ENCODE results near the gene HPD.
"Not testable (repeated sequence)": the region's sequence is repeated elsewhere in the genome, so short reads cannot be mapped to it uniquely, and the experiment has no call there.

Gene HPD

DNA sequence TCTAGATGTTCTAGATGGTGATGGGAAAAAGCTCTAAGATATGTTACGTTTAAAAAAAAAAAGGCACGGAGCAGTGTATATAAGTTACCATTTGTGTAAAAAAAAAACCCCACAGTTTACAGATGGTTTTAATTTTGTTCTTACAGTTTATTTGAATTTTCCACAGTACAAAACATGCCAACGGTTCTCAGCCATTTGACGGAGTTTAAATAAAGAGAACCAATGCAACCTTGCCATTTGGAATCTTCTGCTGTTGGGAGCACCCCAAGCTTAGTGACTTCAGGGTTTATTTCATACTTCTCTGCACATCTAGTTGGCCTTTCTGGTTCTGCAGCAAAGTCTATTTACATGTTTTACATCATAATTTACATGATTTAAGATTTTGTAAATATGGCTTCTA lies 7.7 kb upstream of the HPD start:
- no peak for DNase-seq (ENCODE audit: low spot score)

DNA sequence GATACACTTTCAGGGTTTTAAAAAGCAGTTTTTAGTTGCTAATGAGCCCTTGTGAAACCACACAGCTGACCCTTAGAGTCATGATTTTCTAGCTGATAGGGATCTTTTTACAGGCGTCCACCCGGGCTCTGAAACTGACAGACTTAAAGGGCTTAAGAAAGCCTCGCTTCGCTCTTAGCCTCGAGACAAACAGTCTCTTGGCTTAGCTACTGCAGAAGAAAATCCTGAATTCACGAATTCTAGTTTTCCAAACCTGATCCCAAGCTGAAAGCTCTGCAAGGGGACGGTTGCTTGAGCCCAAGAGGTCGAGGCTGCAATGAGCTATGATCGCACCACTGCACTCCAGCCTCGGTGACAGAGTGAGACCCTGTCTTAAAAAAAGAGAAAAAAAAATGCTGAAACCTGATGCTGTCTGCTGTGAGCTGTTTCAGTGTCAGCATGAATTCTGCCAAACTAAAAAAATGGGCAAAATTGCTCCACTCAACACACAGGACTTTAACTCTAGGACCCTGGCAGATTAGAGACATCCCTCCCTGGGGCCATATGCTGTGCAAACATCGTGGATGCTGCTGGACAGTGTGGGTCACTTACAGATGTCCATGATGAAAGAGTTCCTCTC lies 3.1 kb upstream of the HPD start:
- DNase-seq (ENCODE audit: low spot score), result no peak

DNA sequence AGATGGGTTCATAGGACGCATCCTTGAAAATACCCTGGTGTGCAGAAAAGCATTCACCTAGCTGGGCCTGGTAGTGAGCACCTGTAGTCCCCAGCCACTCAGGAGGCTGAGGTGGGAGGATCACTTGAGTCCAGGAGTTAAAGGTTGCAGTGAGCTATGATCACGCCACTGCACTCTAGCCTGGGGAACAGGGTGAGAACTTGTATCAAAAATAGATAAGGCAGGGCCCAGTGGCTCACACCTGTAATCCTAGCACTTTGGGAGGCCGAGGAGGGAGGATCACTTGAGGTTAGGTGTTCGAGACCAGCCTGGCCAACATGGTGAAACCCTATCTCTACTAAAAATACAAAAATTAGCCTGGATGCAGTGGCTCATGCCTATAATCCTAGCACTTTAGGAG lies 2.0 kb upstream of the HPD start:
- not testable (repeated sequence) for DNase-seq (ENCODE audit: low spot score)

- no peak for DNase-seq (ENCODE audit: low spot score)
These were observed 1.6 kb upstream of the HPD start for GRCh38 chr12:121860257-121860656.

DNA sequence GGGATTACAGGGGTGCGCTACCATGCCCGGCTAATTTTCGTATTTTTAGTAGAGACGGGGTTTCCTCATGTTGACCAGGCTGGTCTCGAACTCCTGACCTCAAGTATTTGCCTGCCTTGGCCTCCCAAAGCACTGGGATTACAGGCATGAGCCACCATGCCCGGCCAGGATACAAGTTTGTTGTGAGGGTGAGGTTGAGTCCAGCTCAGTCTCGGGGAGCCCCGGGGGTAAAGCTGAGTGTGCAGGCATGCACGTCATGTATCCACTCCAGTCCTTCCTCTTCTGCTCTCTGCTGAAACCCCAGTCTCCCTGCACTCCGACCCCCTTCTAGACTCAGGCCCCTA lies 369 bp downstream of the HPD start:
- no peak for DNase-seq (ENCODE audit: low spot score)

GRCh38 chr12:121857322-121858246 lies 1.1 kb downstream of the HPD start:
- peak; percentile 44 for DNase-seq (ENCODE audit: low spot score)

GRCh38 chr12:121852392-121852791 lies 6.3 kb downstream of the HPD start:
- DNase-seq (ENCODE audit: low spot score), result not testable (repeated sequence)

- DNase-seq (ENCODE audit: low spot score), result no peak
These were observed 9.0 kb downstream of the HPD start for GRCh38 chr12:121849665-121850064.

DNA sequence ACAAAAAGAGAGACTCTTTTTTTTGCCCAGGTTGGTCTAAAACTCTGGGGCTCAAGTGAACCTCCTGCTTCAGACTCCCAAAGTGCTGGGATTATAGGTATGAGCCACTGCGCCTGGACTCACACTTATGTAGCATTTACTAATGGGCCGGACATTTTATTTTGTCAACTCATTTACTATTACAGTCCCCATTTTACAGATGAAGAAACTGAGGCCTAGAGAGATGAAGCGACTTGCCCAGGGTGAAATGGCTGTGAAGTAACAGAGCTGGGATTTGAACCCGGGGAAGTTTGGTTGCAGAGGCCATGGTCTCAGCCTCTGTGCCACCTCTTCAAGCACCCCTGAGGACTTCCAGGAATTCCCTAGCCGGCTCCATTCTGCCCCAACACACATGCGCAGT lies 9.4 kb downstream of the HPD start:
- DNase-seq (ENCODE audit: low spot score), result no peak

DNA sequence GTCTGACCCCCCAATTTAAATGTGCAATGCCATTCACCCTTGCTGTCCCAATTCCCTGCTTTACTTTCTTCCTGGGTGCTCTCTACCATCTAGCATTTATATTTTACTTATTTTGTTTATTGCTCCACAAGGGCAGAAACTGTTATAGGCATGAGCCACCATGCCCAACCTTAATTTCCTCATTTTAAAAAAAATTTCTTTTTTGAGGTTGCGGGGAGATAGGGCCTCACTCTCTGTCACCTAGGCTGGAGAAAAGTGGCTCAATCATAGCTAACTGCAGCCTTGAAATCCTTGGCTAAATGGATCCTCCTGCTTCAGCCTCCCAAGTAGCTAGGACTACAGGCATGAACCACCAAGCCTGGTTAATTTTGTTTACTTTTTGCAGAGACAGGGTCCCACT lies 13.0 kb downstream of the HPD start:
- no peak for DNase-seq (ENCODE audit: low spot score)

DNA sequence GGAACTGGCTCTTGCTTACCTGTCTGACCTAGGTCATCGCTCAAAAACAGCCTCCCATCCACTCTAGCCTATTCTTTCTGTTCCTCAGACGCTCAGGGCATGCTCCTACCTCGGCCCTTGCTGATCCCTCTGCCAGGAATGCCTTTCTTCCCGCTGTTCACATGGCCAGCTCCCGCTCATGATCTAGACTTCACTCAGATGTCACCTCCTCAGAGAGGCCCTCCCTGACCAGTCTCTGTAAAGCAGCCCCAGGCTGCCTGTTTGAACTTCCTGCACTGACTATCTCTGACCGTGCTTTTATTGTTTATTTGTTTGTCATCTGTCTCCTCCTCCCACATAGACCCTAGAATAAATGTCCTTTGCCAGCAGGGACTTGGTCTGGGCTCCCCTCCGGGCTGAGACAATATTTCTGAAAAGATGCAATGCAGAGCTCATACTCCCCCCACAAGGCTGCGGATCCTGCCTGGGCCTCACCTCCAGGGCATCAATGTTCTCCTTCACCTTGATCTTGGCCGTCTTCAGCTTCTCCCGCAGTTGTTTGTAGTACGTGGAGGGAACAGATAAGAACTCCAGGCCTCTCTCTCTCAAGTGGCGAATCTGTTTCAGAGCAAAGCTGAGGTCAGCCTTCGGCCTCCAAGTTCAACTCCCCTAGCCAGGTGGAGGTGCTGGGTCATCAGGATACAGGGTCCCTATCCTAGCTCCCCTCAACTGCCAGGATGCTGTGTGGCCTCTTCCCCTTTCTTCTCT lies 15.2 kb downstream of the HPD start:
- DNase-seq (ENCODE audit: low spot score), result no peak

DNA sequence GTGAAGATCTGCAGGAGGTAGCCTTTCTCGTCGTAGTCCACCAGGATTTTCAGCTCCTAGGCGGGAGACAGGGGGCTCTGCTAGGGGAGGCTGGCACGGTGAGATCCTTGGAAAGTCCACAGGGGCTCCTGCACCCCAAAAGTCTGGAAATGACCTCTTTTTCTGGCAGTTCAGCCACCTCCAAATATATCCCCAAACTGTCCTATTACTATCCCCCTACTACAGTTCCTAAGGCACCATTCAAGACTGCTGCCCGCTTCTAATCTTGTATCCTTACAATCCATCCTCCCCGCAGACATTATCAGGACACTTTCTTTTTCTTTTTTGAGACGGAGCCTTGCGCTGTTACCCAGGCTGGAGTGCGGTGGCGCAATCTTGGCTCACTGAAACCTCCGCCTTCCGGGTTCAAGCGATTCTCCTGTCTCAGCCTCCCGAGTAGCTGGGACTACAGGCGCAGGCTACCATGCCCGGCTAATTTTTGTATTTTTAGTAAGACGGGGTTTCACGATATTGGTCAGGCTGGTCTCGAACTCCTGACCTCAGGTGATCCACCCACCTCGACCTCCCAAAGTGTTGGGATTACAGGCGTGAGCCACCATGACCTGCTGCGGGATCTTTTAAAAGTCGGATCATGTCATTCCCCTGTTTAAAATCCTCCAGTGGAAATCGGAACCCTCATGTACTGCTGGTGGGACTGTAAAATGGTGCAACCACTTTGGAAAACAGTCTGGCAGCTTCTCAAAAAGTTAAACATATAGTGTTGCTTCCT lies 18.5 kb downstream of the HPD start:
- no peak for DNase-seq (ENCODE audit: low spot score)

- DNase-seq (ENCODE audit: low spot score), result peak; percentile 99
These were observed 19.3 kb downstream of the HPD start for GRCh38 chr12:121839106-121839992.

GRCh38 chr12:121838126-121838525 lies 20.5 kb downstream of the HPD start:
- no peak for DNase-seq (ENCODE audit: low spot score)

DNA sequence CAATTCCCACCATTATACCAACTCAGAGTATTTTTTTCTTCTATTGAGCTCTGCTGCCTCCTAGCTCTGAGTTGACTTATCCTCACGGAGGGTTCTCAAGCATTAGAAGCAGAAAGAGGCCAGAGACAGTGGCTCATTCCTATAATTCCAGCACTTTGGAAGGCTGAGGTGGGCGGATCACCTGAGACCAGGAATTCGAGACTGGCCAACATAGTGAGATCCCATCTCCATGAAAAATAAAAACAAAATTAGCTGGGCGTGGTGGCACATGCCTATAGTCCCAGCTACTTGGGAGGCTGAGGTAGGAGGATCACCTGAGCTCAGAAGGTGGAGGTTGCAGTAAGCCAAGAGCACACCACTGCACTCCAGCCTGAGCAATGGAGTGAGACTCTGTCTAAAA lies 21.0 kb downstream of the HPD start:
- DNase-seq (ENCODE audit: low spot score), result no peak

- no peak for DNase-seq (ENCODE audit: low spot score)
These were observed 27.0 kb downstream of the HPD start for GRCh38 chr12:121831571-121832245.

DNA sequence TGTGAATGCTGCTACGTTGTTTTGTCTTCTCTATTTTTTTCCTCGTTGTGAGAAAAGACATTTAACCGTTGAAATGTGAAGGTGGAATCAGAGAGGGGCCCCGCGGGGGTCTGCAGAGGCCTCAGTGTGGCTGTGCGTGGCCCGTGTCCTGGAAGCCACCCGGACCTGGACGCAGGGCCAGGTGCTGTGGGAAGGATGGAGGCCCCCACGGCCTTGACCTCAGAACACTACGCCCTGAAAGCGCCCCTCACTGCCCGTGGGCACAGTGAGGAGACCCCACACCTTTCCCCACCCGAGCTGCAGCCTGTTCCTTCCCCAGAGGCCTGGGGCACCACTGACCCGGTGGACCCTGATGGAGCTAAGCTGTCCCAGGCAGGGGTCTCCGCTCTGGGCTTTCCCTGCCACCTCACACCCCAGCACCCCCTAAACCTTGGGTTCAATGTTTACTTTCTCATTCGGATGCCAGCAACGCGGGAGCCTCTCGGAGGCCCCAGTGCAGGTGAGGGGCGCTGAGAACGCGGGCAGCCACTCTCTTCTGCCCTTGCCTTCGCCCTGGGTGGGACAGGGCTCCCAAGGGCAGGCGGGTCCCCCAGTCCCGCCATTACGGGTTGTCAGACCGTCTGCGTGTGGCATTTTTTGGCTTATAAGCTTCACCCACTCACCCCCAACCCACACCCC lies 27.9 kb downstream of the HPD start:
- DNase-seq (ENCODE audit: low spot score), result no peak

DNA sequence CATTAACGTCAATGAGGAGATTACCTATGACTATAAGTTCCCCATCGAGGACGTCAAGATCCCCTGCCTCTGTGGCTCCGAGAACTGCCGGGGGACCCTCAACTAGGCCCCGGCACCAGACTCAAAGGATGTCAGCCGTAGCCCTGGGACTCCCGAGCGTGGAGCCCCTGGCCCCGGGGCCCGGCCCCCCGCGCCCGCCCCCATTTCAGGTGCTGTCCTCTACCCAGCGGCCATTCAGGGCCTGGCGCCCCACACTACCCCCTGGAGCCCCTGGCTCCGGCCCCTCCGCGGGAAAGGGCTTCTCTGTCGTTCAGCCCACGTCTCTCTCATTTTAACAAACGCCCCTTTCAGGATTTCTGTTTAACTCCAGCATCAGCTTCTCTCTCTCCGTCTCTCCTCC lies 28.5 kb downstream of the HPD start:
- no peak for DNase-seq (ENCODE audit: low spot score)

- DNase-seq (ENCODE audit: low spot score), result no peak
These were observed 29.3 kb downstream of the HPD start for GRCh38 chr12:121829250-121829918.

All from iPS-NIHi11 (cell line).